Measurements from ENCODE around the gene AGL.
"Not testable (repeated sequence)": the region's sequence is repeated elsewhere in the genome, so short reads cannot be mapped to it uniquely, and the experiment has no call there.

The AGL gene

GRCh38 chr1:99851850-99852454, 1.8 kb downstream of the AGL start:
- no peak for DNase-seq (ENCODE audit: low read depth)

GRCh38 chr1:99852648-99853047, 2.5 kb downstream of the AGL start:
- DNase-seq (ENCODE audit: low read depth): no peak

GRCh38 chr1:99855914-99856450, 5.8 kb downstream of the AGL start:
- no peak for DNase-seq (ENCODE audit: low read depth)

- DNase-seq (ENCODE audit: low read depth): not testable (repeated sequence)
Measured at GRCh38 chr1:99857041-99857440, 6.9 kb downstream of the AGL start.

- no peak for DNase-seq (ENCODE audit: low read depth)
Measured at GRCh38 chr1:99858286-99858685, 8.1 kb downstream of the AGL start.

- DNase-seq (ENCODE audit: low read depth): no peak
Measured at GRCh38 chr1:99858881-99859280, 8.7 kb downstream of the AGL start.

- no peak for DNase-seq (ENCODE audit: low read depth)
Measured at GRCh38 chr1:99860703-99861102, 10.5 kb downstream of the AGL start.

GRCh38 chr1:99867682-99868081, 17.5 kb downstream of the AGL start:
- no peak for DNase-seq (ENCODE audit: low read depth)

- no peak for DNase-seq (ENCODE audit: low read depth)
Measured at GRCh38 chr1:99869304-99869703, 19.1 kb downstream of the AGL start.

- no peak for DNase-seq (ENCODE audit: low read depth)
Measured at GRCh38 chr1:99869723-99870122, 19.6 kb downstream of the AGL start.

- no peak for DNase-seq (ENCODE audit: low read depth)
Measured at GRCh38 chr1:99872063-99872462, 21.9 kb downstream of the AGL start.

- DNase-seq (ENCODE audit: low read depth): no peak
Measured at GRCh38 chr1:99877568-99877967, 27.4 kb downstream of the AGL start.

- no peak for DNase-seq (ENCODE audit: low read depth)
Measured at GRCh38 chr1:99886179-99886578, 36.0 kb downstream of the AGL start.

GRCh38 chr1:99886841-99887240, 36.7 kb downstream of the AGL start:
- DNase-seq (ENCODE audit: low read depth): no peak

GRCh38 chr1:99887890-99888289, 37.7 kb downstream of the AGL start:
- no peak for DNase-seq (ENCODE audit: low read depth)

- DNase-seq (ENCODE audit: low read depth): no peak
Measured at GRCh38 chr1:99891997-99892396, 41.8 kb downstream of the AGL start.

- not testable (repeated sequence) for DNase-seq (ENCODE audit: low read depth)
Measured at GRCh38 chr1:99903278-99903677, 53.1 kb downstream of the AGL start.

GRCh38 chr1:99906535-99906934, 56.4 kb downstream of the AGL start:
- no peak for DNase-seq (ENCODE audit: low read depth)

GRCh38 chr1:99917214-99917613, 67.1 kb downstream of the AGL start:
- DNase-seq (ENCODE audit: low read depth): no peak

GRCh38 chr1:99919220-99919619, 69.1 kb downstream of the AGL start:
- no peak for DNase-seq (ENCODE audit: low read depth)

GRCh38 chr1:99934801-99935200, 84.6 kb downstream of the AGL start:
- DNase-seq (ENCODE audit: low read depth): no peak

GRCh38 chr1:99935534-99935933, 85.4 kb downstream of the AGL start:
- DNase-seq (ENCODE audit: low read depth): no peak

GRCh38 chr1:99936071-99936470, 85.9 kb downstream of the AGL start:
- DNase-seq (ENCODE audit: low read depth): no peak

- DNase-seq (ENCODE audit: low read depth): no peak
Measured at GRCh38 chr1:99942723-99943122, 92.6 kb downstream of the AGL start.

Measured in stimulated activated CD8-positive, alpha-beta memory T cell treated with anti-CD3 and anti-CD28 coated beads, Interleukin-15, amount 100 ng/mL, for 1 hour (primary cell).